ENCODE measurements around the gene BPHL. TPM values are rescaled to one million over a fixed set of nuclear protein-coding genes. Genes with fewer than 3 reads are reported as not detected.
"Not testable (repeated sequence)": the region's sequence is repeated elsewhere in the genome, so short reads cannot be mapped to it uniquely, and the experiment has no call there.

BPHL gene
- total RNA-seq, 2 experiments from 2014 or later, result 9.7 to 20.9 TPM

DNA sequence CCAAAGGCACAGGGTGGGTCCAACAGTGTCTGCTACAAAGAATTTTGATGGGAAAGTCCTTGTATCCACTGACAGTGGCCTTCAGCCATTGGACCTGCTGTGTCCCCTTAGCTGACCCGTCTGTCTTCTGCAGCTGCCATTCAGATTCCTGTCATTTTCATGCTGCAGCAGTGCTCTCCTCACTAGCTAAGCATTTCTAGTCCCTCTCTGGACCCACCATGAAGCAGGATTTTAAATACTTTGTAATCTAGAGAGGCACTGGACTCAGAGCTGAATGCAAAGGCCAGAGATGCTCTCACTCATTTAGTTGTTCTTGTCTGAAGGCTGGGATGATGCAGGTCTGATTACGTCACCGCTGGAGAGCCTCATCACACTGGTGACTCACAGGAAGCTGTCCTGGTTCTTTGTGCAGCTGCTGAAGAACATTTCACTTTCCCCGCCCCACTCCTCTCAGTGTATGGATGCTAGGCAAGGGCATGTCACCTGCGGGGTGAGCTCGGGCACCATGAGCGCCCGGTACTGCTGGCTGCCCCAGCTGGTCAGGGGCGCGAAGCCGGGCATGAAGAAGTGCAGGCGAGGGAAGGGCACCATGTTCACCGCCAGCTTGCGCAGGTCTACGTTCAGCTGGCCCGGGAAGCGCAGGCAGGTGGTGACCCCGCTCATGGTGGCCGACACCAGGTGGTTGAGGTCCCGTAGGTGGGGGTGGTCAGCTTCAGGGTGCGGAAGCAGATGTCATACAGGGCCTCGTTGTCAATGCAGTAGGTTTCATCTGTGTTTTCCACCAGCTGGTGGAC is 58.2 kb downstream of the BPHL start:
- Histone ChIP-seq H3K4me3 (ENCODE audit: low read depth, low read length, poor library complexity, severe bottlenecking) (no peak overlapping the region), H3K9me2 (ENCODE audit: insufficient read depth, low read length) (no peaks in the 10 kb centered on the region), H3K9me3 (ENCODE audit: low read length) (no peaks in the 10 kb centered on the region), H3K36me3 (ENCODE audit: insufficient read depth, low read length) (no peaks in the 10 kb centered on the region), H2AFZ (ENCODE audit: low read length) (no peak overlapping the region), H3K27ac (ENCODE audit: low read depth, low read length, poor library complexity, severe bottlenecking) (no peak overlapping the region), H3K4me1 (ENCODE audit: insufficient read depth, low read length, poor library complexity, severe bottlenecking) (peaks cover 7% of the 10 kb centered on the region), H3K4me2 (ENCODE audit: low read length) (no peak overlapping the region), H3K79me2 (ENCODE audit: insufficient read depth, low read depth, low read length) (no peaks in the 10 kb centered on the region), H4K20me1 (ENCODE audit: insufficient read depth, low read length) (no peaks in the 10 kb centered on the region)
- BruUV-seq (replicated peaks), result no TSS peak
- intact Hi-C loops (cut with micrococcal nuclease; ENCODE audit: unreplicated experiment), result no loop called here
- TF ChIP-seq EZH2phosphoT487 (IDR thresholded peaks at IDR 0.05; ENCODE audit: borderline replicate concordance, low read depth, low read length), result no peak
- TF ChIP-seq, protein P1, sequence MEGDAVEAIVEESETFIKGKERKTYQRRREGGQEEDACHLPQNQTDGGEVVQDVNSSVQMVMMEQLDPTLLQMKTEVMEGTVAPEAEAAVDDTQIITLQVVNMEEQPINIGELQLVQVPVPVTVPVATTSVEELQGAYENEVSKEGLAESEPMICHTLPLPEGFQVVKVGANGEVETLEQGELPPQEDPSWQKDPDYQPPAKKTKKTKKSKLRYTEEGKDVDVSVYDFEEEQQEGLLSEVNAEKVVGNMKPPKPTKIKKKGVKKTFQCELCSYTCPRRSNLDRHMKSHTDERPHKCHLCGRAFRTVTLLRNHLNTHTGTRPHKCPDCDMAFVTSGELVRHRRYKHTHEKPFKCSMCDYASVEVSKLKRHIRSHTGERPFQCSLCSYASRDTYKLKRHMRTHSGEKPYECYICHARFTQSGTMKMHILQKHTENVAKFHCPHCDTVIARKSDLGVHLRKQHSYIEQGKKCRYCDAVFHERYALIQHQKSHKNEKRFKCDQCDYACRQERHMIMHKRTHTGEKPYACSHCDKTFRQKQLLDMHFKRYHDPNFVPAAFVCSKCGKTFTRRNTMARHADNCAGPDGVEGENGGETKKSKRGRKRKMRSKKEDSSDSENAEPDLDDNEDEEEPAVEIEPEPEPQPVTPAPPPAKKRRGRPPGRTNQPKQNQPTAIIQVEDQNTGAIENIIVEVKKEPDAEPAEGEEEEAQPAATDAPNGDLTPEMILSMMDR (conservative IDR thresholded peaks at IDR 0.05; ENCODE audit: low read length), result no peak
- DNase-seq (ENCODE audit: low spot score), result no peak
- CTCF ChIA-PET (ENCODE audit: unreplicated experiment), result no interaction called here
- POLR2A ChIA-PET, result interaction anchor here (1.0 kb wide), 1 partner anchor 71 kb away, joined by 4 read pairs; no protein-coding TSS in a partner anchor

DNA sequence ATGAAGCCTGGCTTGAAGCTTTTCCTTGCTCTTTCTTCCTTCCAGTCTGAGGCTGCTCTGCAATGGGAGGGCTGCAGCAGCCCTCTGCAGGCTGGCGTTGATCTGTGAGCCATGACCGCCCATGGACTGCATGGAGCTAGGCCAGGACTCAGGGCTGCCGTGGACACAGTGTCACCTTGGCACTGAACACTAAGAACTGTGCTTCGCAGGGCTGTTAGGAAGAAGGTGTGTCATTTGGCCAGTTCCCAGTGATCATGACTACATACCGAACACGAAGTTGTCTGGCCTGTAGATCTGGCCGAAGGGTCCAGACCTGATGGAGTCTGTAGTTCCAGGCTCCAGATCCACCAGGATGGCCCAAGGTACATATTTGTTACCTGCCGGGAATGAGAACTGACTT is 60.2 kb downstream of the BPHL start:
- H3K4me1 ChIP-seq (ENCODE audit: insufficient read depth, low read length, poor library complexity, severe bottlenecking); H3K9me2 ChIP-seq (ENCODE audit: insufficient read depth, low read length); H3K4me2 ChIP-seq (ENCODE audit: low read length); DNase-seq (ENCODE audit: low spot score); H2AFZ ChIP-seq (ENCODE audit: low read length); H4K20me1 ChIP-seq (ENCODE audit: insufficient read depth, low read length); BruUV-seq (replicated peaks); H3K79me2 ChIP-seq (ENCODE audit: insufficient read depth, low read depth, low read length); H3K4me3 ChIP-seq (ENCODE audit: low read depth, low read length, poor library complexity, severe bottlenecking); CTCF ChIA-PET (ENCODE audit: unreplicated experiment); H3K27ac ChIP-seq (ENCODE audit: low read depth, low read length, poor library complexity, severe bottlenecking); H3K36me3 ChIP-seq (ENCODE audit: insufficient read depth, low read length); POLR2A ChIA-PET; intact Hi-C loops (cut with micrococcal nuclease; ENCODE audit: unreplicated experiment); H3K9me3 ChIP-seq (ENCODE audit: low read length): not testable (repeated sequence)

DNA sequence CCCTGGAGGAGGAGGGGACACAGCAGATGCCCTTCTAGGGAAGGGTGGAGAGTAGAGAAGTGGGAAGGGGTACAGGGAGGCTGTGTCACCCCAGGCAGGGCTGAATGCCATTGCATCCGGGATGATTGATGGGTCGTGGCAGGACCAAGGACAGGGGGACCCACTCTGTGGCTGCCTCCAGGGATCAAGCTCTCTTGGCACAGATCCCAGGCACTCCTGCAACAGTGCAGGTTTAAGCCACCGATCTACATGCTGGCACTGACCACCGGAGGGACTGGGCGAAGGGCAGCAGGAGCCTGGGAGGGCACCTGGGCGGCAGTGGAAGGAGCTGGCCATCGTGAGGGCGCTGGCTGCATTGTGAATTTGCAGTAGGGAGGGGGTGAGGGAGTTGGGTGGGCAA is 61.4 kb downstream of the BPHL start:
- H3K9me2 ChIP-seq (ENCODE audit: insufficient read depth, low read length); H3K4me3 ChIP-seq (ENCODE audit: low read depth, low read length, poor library complexity, severe bottlenecking); POLR2A ChIA-PET; H3K9me3 ChIP-seq (ENCODE audit: low read length); H3K27ac ChIP-seq (ENCODE audit: low read depth, low read length, poor library complexity, severe bottlenecking); H3K4me2 ChIP-seq (ENCODE audit: low read length); H2AFZ ChIP-seq (ENCODE audit: low read length); H3K4me1 ChIP-seq (ENCODE audit: insufficient read depth, low read length, poor library complexity, severe bottlenecking); intact Hi-C loops (cut with micrococcal nuclease; ENCODE audit: unreplicated experiment); CTCF ChIA-PET (ENCODE audit: unreplicated experiment); H4K20me1 ChIP-seq (ENCODE audit: insufficient read depth, low read length); H3K36me3 ChIP-seq (ENCODE audit: insufficient read depth, low read length); BruUV-seq (replicated peaks); H3K79me2 ChIP-seq (ENCODE audit: insufficient read depth, low read depth, low read length); DNase-seq (ENCODE audit: low spot score): not testable (repeated sequence)
